HepG2 (cell line): ENCODE measurements around the gene BTRC. TPM values are rescaled to one million over a fixed set of nuclear protein-coding genes. Genes with fewer than 3 reads are reported as not detected.

Experiments
- ATAC-seq: fragments of 200-7000 bp; cut with Tn5 transposase; 3 replicates; pipeline ENCODE4 v1.9.1; 2020; ENCODE audit warnings: mild to moderate bottlenecking, moderate library complexity
- BruUV-seq: library from RNA; stranded (reverse); fragments of 400-500 nt; replicated peaks from 2 replicates; lab custom pipeline; 2021; lab: Mats Ljungman, UMichigan
- CTCF ChIA-PET: fragments of 300-600 bp; formaldehyde crosslinking; extraction: SDS; loops from one replicate; lab custom pipeline; 2021; ENCODE audit warnings: low total read pairs, inconsistent platforms, low intra/inter-chr PET ratio; lab: Yijun Ruan, JAX
- POLR2A ChIA-PET: fragments of 350-600 bp; sonication (Branson Sonifier 250); formaldehyde crosslinking; loops from one replicate; lab custom pipeline; 2020; ENCODE audit warnings: antibody characterized with exemption, inconsistent platforms; lab: Yijun Ruan, JAX
- DNase-seq: peaks from one replicate; pipeline ENCODE4 v3.0.0-alpha.2; 2015; ENCODE audit warnings: low spot score
- FAIRE-seq: peaks from 3 replicates; lab custom pipeline; 2011; peaks lifted over from hg19 to GRCh38; lab: Jason Lieb, UNC
- H2AFZ ChIP-seq: one replicate; pipeline ENCODE4 v1.6.1; 2011; ENCODE audit warnings: low read length, inconsistent platforms
- H3K27ac ChIP-seq: fragments of 300-600 bp; 3 replicates; pipeline ENCODE4 v1.8.0; 2011; ENCODE audit warnings: mixed run types, mild to moderate bottlenecking, mixed read lengths, low read length, inconsistent platforms; ENCODE audit not compliant: insufficient read depth; ENCODE audit errors: extremely low read length
- H3K27me3 ChIP-seq, 2 experiments: fragments of 200-600 bp in 1 of 2; 2 replicates in 1 of 2; 3 replicates in 1 of 2; pipeline versions ENCODE4 v1.6.0 to v1.8.0; 2011; ENCODE audit warnings: low read length in 2 of 2, mild to moderate bottlenecking in 2 of 2, moderate library complexity in 2 of 2, inconsistent platforms in 1 of 2; ENCODE audit not compliant: insufficient read depth in 2 of 2, control insufficient read depth in 1 of 2
- H3K36me3 ChIP-seq, 2 experiments: fragments of 200-600 bp in 1 of 2; replicated peaks in 1 of 2; 2 replicates in 1 of 2; 3 replicates in 1 of 2; pipeline versions ENCODE4 v1.5.1 to v1.8.0; 2011; ENCODE audit warnings: low read length in 2 of 2, inconsistent platforms in 1 of 2; ENCODE audit not compliant: insufficient read depth in 2 of 2, control insufficient read depth in 1 of 2
- H3K4me1 ChIP-seq: 2 replicates; pipeline ENCODE4 v1.5.1; 2012; ENCODE audit warnings: low read length, inconsistent platforms; ENCODE audit not compliant: insufficient read depth
- H3K4me2 ChIP-seq: 2 replicates; pipeline ENCODE4 v1.6.0; 2011; ENCODE audit warnings: low read depth, low read length, inconsistent platforms
- H3K4me3 ChIP-seq, 3 experiments: fragments of 200-600 bp in 1 of 3; sonication (generic), shearing (Covaris generic) in 1 of 3; replicated peaks in 1 of 3; 2 replicates each; pipeline ENCODE4 v1.5.1; 2011 to 2016; ENCODE audit warnings: low read length in 3 of 3, inconsistent platforms in 2 of 3, low read depth in 2 of 3, mild to moderate bottlenecking in 2 of 3, control low read depth in 1 of 3, mixed read lengths in 1 of 3; ENCODE audit not compliant: insufficient read depth in 1 of 3
- H3K79me2 ChIP-seq: one replicate; pipeline ENCODE4 v1.6.1; 2011; ENCODE audit warnings: low read length, inconsistent platforms; ENCODE audit not compliant: insufficient read depth
- H3K9ac ChIP-seq: 2 replicates; pipeline ENCODE4 v1.6.0; 2011; ENCODE audit warnings: mild to moderate bottlenecking, low read depth, low read length, inconsistent platforms; ENCODE audit not compliant: insufficient read depth
- H3K9me3 ChIP-seq: 2 replicates; pipeline ENCODE4 v1.5.1; 2012; ENCODE audit warnings: mild to moderate bottlenecking, low read length
- H4K20me1 ChIP-seq: 2 replicates; pipeline ENCODE4 v1.6.0; 2011; ENCODE audit warnings: inconsistent platforms, mild to moderate bottlenecking, low read length, moderate library complexity; ENCODE audit not compliant: insufficient read depth
- ARNT2 ChIP-seq: sonication (generic); formaldehyde crosslinking; IDR thresholded peaks from 2 replicates; pipeline ENCODE4 v1.8.0; 2022; ENCODE audit warnings: mild to moderate bottlenecking, low read depth, missing genetic modification reagents, moderate library complexity
- CHCHD3 ChIP-seq: sonication (generic); formaldehyde crosslinking; IDR thresholded peaks from 2 replicates; pipeline ENCODE4 v1.8.0; 2022; ENCODE audit warnings: mild to moderate bottlenecking, missing genetic modification reagents, moderate library complexity
- EP300 ChIP-seq, 3 experiments: sonication (generic) in 1 of 3; formaldehyde crosslinking in 1 of 3; IDR thresholded peaks; 2 replicates each; pipeline versions ENCODE4 v1.5.1 to v1.6.1; 2011 to 2020; ENCODE audit warnings: low read depth in 2 of 3, low read length in 2 of 3, borderline replicate concordance in 1 of 3, improper control_type of control experiment in 1 of 3, mild to moderate bottlenecking in 1 of 3, missing genetic modification reagents in 1 of 3, moderate library complexity in 1 of 3
- HMGXB4 ChIP-seq, 2 experiments: sonication (generic) in 1 of 2; formaldehyde crosslinking in 1 of 2; IDR thresholded peaks; 2 replicates each; pipeline versions ENCODE4 v1.4.0 to v1.6.1; 2018 to 2020; ENCODE audit warnings: missing genetic modification reagents in 2 of 2, borderline replicate concordance in 1 of 2, low read depth in 1 of 2, mild to moderate bottlenecking in 1 of 2, missing biosample characterization in 1 of 2
- HNF1A ChIP-seq, 2 experiments: sonication (generic) in 1 of 2; formaldehyde crosslinking in 1 of 2; IDR thresholded peaks; 2 replicates each; pipeline versions ENCODE4 v1.4.0 to v1.6.1; 2016 to 2020; ENCODE audit warnings: borderline replicate concordance in 1 of 2, low read depth in 1 of 2, mild to moderate bottlenecking in 1 of 2, missing genetic modification reagents in 1 of 2
- KDM5A ChIP-seq: fragments of 200-600 bp; sonication (generic); IDR thresholded peaks from 2 replicates; pipeline ENCODE4 v1.7.0; 2018; ENCODE audit warnings: antibody characterized with exemption, mild to moderate bottlenecking, low read length, borderline replicate concordance
- MIXL1 ChIP-seq: IDR thresholded peaks from 2 replicates; pipeline ENCODE4 v1.6.1; 2016
- MTF2 ChIP-seq: sonication (generic); formaldehyde crosslinking; IDR thresholded peaks from 2 replicates; pipeline ENCODE4 v1.5.0; 2020; ENCODE audit warnings: missing genetic modification reagents, borderline replicate concordance
- MYPOP ChIP-seq: sonication (generic); formaldehyde crosslinking; IDR thresholded peaks from 2 replicates; pipeline ENCODE4 v1.8.1; 2023; ENCODE audit warnings: mild to moderate bottlenecking, moderate library complexity, missing genetic modification reagents
- POGZ ChIP-seq: sonication (generic); formaldehyde crosslinking; IDR thresholded peaks from 2 replicates; pipeline ENCODE4 v1.4.0; 2020; ENCODE audit warnings: mild to moderate bottlenecking, missing genetic modification reagents
- POLR2AphosphoS5 ChIP-seq: IDR thresholded peaks from 2 replicates; pipeline ENCODE4 v1.6.1; 2012; ENCODE audit warnings: low read depth, low read length
- WIZ ChIP-seq: sonication (generic); formaldehyde crosslinking; IDR thresholded peaks from 2 replicates; pipeline ENCODE4 v1.5.1; 2020; ENCODE audit warnings: mild to moderate bottlenecking, missing genetic modification reagents
- ZNF20 ChIP-seq: sonication (generic); formaldehyde crosslinking; IDR thresholded peaks from 2 replicates; pipeline ENCODE4 v1.4.0; 2020; ENCODE audit warnings: mild to moderate bottlenecking, moderate library complexity, missing genetic modification reagents
- ZNF556 ChIP-seq: sonication (generic); formaldehyde crosslinking; IDR thresholded peaks from 2 replicates; pipeline ENCODE4 v1.4.0; 2020; ENCODE audit warnings: mild to moderate bottlenecking, missing genetic modification reagents, borderline replicate concordance
- ZNF75D ChIP-seq: sonication (generic); formaldehyde crosslinking; IDR thresholded peaks from 2 replicates; pipeline ENCODE4 v1.8.1; 2023; ENCODE audit warnings: missing genetic modification reagents, mild to moderate bottlenecking, borderline replicate concordance
- ZSCAN12 ChIP-seq: sonication (generic); formaldehyde crosslinking; IDR thresholded peaks from 2 replicates; pipeline ENCODE4 v1.9.0; 2021; ENCODE audit warnings: mild to moderate bottlenecking, missing genetic modification reagents
- WGBS: methylation state at CpG from one replicate; pipeline ENCODE4 v1.1.6; 2017; ENCODE audit warnings: low lambda C conversion rate; 5-methylcytosine and 5-hydroxymethylcytosine counted together
- in situ Hi-C: cut with HindIII; loops from 2 replicates; pipeline ENCODE4 v1.10.0; 2017; ENCODE audit warnings: low pct_unique_long_range_greater_than_20kb; ENCODE audit not compliant: extremely low pct_ligation_motif_present
- intact Hi-C: fragments of 100-400 bp; cut with micrococcal nuclease; formaldehyde crosslinking; loops from one replicate; pipeline ENCODE4 v1.10.0; 2022; ENCODE audit not compliant: unreplicated experiment
- polyA plus RNA-seq, 8 experiments: library from polyadenylated mRNA; depleted of rRNA in 3 of 8; stranded (reverse) in 7 of 8; unstranded in 1 of 8; fragments of >200 nt; fragmentation: Illumina TruSeq in 4 of 8; extraction: Trizol in 4 of 8; gene quantifications; 2 replicates each; pipeline versions ENCODE4 v1.2.1 to v1.2.3, GENCODE V29; 2011 to 2016; ENCODE audit warnings: low read depth in 4 of 8, missing spikeins in 1 of 8, mixed read lengths in 1 of 8; ENCODE audit not compliant: insufficient read depth in 1 of 8
- total RNA-seq, 5 experiments: library from RNA; depleted of rRNA; stranded (reverse); fragments of >200 nt; fragmentation: Illumina TruSeq; extraction: Trizol; gene quantifications; 2 replicates each; pipeline ENCODE4 v1.2.3, GENCODE V29; 2016; ENCODE audit warnings: low read depth in 1 of 5

The BTRC gene
- total and polyA plus RNA-seq, 2 of the 13 experiments (the other 11 are each of a cell fraction or from before 2014, with no cell fraction given): 12.0 to 14.4 TPM

GRCh38 chr10:101493782-101494281, 139.9 kb downstream of the BTRC start:
- Histone ChIP-seq H3K9ac (peak overlapping the region; percentile 55), H3K27me3 (no peaks in the 10 kb centered on the region), H3K4me3 (peak overlapping the region in 2 of 3 experiments; percentile 36 to 50; a peak in 1 of 6 replicates), H3K36me3 (no peaks in the 10 kb centered on the region), H3K27ac (peak overlapping the region; percentile 87), H3K4me1 (peaks cover 62% of the 10 kb centered on the region), H3K9me3 (no peaks in the 10 kb centered on the region), H4K20me1 (no peaks in the 10 kb centered on the region), H3K4me2 (peak overlapping the region; percentile 60), H3K79me2 (no peaks in the 10 kb centered on the region), H2AFZ (peak overlapping the region; percentile 4)
- in situ Hi-C loops (no loop called here), intact Hi-C loops (loop anchor here (2.0 kb wide), 1 partner anchor 73 kb away; no protein-coding TSS in a partner anchor)
- ChIA-PET POLR2A (interaction anchor here (0.8 to 1.0 kb wide), 4 partner anchors 9 to 380 kb away, joined by 3 to 5 read pairs (median 3); partner anchors contain the start of genes DPCD and POLL), CTCF (no interaction called here)
- ATAC-seq: peak; percentile 89
- TSS peak; percentile 100 for BruUV-seq
- DNase-seq: peak; percentile 64
- WGBS: 27% methylated on average over 1 of the region's 1 CpG
- peak; percentile 44 for FAIRE-seq
- TF ChIP-seq HMGXB4 (CRISPR knock-in tag; IDR thresholded peaks at IDR 0.05; ENCODE audit: borderline replicate concordance in 1 of 2, low read depth in 1 of 2) (0 out of 4 replicates have a peak, but pooled peaks of 1 of the 2 experiments have one; percentile 16), ZNF20 (CRISPR knock-in tag) (peak; percentile 97), KDM5A (no peak), ZNF556 (CRISPR knock-in tag) (no peak), MIXL1 (CRISPR knock-in tag) (peak; percentile 20; the same call in 1 of the 2 replicates), MYPOP (CRISPR knock-in tag) (no peak), CHCHD3 (CRISPR knock-in tag) (no peak), MTF2 (CRISPR knock-in tag) (no peak), ZNF75D (CRISPR knock-in tag) (no peak), POGZ (CRISPR knock-in tag) (no peak), POLR2AphosphoS5 (peak; percentile 63), HNF1A (IDR thresholded peaks at IDR 0.05; ENCODE audit: low read depth) (peak; percentile 67; the same call in 1 of the 2 replicates), HNF1A (CRISPR knock-in tag; IDR thresholded peaks at IDR 0.05; ENCODE audit: borderline replicate concordance) (peak; percentile 70; the same call in 1 of the 2 replicates), WIZ (CRISPR knock-in tag) (no peak), EP300 (IDR thresholded peaks at IDR 0.05; ENCODE audit: low read depth in 2 of 2, low read length in 2 of 2) (peak in 1 of 2 experiments; percentile 43; a peak in 1 of 4 replicates), EP300 (CRISPR knock-in tag; IDR thresholded peaks at IDR 0.05; ENCODE audit: borderline replicate concordance) (no peak), ARNT2 (CRISPR knock-in tag) (no peak), ZSCAN12 (CRISPR knock-in tag) (no peak)
